Measurements from ENCODE around the gene SEPTIN7.
"Not testable (repeated sequence)": the region's sequence is repeated elsewhere in the genome, so short reads cannot be mapped to it uniquely, and the experiment has no call there.

SEPTIN7 gene

GRCh38 chr7:35800718-35801391 is at the start of gene SEPTIN7:
Gene SEPTIN7, plus strand, starts transcription at chr7:35801057. Its CDS starts 153 bp downstream, at chr7:35801210.
- peak; percentile 96 to 99 for DNase-seq (ENCODE audit: extremely low read depth in 1 of 2, low read depth in 1 of 2)

GRCh38 chr7:35752742-35753141 is 48.1 kb upstream of the SEPTIN7 start:
- DNase-seq (ENCODE audit: extremely low read depth in 1 of 2, low read depth in 1 of 2) = no peak

- DNase-seq (ENCODE audit: extremely low read depth in 1 of 2, low read depth in 1 of 2) = no peak
These were observed 46.9 kb upstream of the SEPTIN7 start for GRCh38 chr7:35753761-35754603.

- DNase-seq (ENCODE audit: extremely low read depth in 1 of 2, low read depth in 1 of 2) = no peak
These were observed 46.1 kb upstream of the SEPTIN7 start for GRCh38 chr7:35754741-35755140.

GRCh38 chr7:35755711-35756110 is 45.1 kb upstream of the SEPTIN7 start:
- no peak for DNase-seq (ENCODE audit: extremely low read depth in 1 of 2, low read depth in 1 of 2)

GRCh38 chr7:35756453-35756852 is 44.4 kb upstream of the SEPTIN7 start:
- DNase-seq (ENCODE audit: extremely low read depth in 1 of 2, low read depth in 1 of 2) = not testable (repeated sequence)

DNA sequence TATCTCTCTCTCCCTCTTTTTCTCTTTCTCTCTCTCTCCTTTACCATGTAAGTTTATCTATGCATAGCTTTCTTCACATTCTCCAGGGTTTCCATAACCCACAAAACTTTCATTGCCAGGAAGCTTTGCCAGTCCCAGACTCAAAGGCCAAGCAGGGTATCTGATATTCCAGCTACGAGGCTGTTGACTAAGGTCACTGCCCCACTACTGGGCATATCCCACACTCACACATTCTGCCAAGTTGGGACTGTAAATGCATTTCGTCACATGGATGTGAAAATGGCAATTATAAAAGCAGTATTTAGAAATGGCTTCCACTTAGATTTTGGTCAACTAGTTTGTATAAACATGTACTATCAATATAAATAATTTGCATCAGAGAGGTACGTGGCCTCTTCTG is 43.3 kb upstream of the SEPTIN7 start:
- no peak for DNase-seq (ENCODE audit: extremely low read depth in 1 of 2, low read depth in 1 of 2)

GRCh38 chr7:35758421-35758820 is 42.4 kb upstream of the SEPTIN7 start:
- DNase-seq (ENCODE audit: extremely low read depth in 1 of 2, low read depth in 1 of 2) = no peak

DNA sequence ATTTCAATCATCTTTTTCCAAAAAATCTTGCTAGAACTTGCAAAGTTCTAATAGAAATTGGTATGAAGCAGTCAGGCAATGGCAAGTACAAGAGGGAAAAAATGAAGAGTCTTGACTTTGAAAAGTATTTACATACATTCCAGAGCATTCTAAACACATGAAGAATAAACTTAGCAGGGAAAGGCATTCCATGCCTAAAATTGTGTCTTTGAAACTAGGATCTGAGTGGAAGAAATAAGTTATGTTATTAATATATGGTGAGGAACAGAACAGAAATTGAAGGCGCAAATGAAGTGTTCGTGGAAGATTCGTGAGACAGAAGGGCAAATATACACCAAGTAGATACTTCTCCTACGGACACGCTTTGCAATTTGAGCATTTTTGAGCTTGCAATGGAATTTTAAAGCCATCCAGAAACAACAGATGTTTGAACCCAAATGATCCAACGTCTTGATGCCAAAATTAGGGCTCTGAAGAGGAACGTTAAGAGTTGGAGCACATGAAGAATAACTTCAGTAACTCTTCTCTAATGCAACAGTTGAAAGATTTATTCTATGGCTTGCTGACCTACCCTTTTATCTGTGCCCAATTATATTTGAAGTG is 40.6 kb upstream of the SEPTIN7 start:
- DNase-seq (ENCODE audit: extremely low read depth in 1 of 2, low read depth in 1 of 2) = no peak

GRCh38 chr7:35761871-35762677 is 38.8 kb upstream of the SEPTIN7 start:
- no peak for DNase-seq (ENCODE audit: extremely low read depth in 1 of 2, low read depth in 1 of 2)

DNA sequence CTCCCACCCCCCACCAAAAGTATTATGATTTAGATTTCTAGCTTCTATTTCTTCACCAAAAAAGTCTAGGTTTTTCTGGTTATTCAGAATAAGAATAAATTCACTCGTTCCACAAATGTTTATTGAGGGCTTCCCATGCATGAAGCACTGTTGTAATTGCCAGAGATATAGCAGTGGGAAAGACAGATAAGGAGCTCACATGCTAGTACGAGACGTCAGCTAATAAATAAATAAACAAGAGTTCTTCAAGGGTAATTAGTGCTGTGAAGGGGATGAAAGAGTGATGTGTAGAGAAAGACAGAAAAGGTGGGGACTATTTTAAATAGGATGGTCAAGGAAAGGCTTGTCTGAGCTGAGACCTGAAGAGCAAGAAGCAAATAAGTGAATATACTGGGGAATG is 38.1 kb upstream of the SEPTIN7 start:
- DNase-seq (ENCODE audit: extremely low read depth in 1 of 2, low read depth in 1 of 2) = no peak

- DNase-seq (ENCODE audit: extremely low read depth in 1 of 2, low read depth in 1 of 2) = no peak
These were observed 32.5 kb upstream of the SEPTIN7 start for GRCh38 chr7:35768346-35768745.

DNA sequence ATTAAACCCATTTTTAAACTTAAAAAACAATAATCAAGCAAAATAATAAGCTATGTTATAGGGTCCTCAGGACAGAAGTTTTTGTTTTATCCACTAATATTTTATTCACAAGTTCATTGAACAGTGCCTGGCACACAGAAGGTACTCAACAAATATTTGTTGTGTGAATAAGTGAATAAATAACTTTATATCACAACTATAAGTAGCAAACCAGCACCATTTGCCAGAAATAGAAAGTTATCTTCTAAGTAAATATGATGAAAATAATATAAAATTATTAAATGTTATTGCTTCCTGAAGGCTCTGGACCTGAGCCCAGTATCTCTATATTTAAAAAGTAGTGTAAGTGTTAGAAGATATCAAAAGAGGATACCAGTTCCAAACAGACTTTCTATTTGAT is 29.1 kb upstream of the SEPTIN7 start:
- no peak for DNase-seq (ENCODE audit: extremely low read depth in 1 of 2, low read depth in 1 of 2)

- DNase-seq (ENCODE audit: extremely low read depth in 1 of 2, low read depth in 1 of 2) = no peak
These were observed 26.9 kb upstream of the SEPTIN7 start for GRCh38 chr7:35773994-35774393.

- no peak for DNase-seq (ENCODE audit: extremely low read depth in 1 of 2, low read depth in 1 of 2)
These were observed 24.2 kb upstream of the SEPTIN7 start for GRCh38 chr7:35776686-35777085.

- DNase-seq (ENCODE audit: extremely low read depth in 1 of 2, low read depth in 1 of 2) = no peak
These were observed 23.7 kb upstream of the SEPTIN7 start for GRCh38 chr7:35777121-35777520.

- no peak for DNase-seq (ENCODE audit: extremely low read depth in 1 of 2, low read depth in 1 of 2)
These were observed 20.8 kb upstream of the SEPTIN7 start for GRCh38 chr7:35780070-35780469.

GRCh38 chr7:35781200-35781701 is 19.6 kb upstream of the SEPTIN7 start:
- no peak for DNase-seq (ENCODE audit: extremely low read depth in 1 of 2, low read depth in 1 of 2)

GRCh38 chr7:35781767-35782515 is 18.9 kb upstream of the SEPTIN7 start:
- no peak for DNase-seq (ENCODE audit: extremely low read depth in 1 of 2, low read depth in 1 of 2)

GRCh38 chr7:35784332-35784731 is 16.5 kb upstream of the SEPTIN7 start:
- DNase-seq (ENCODE audit: extremely low read depth in 1 of 2, low read depth in 1 of 2) = no peak
